T-helper 22 cell (primary cell): ENCODE data around the gene DPP6.
"Not testable (repeated sequence)": the region's sequence is repeated elsewhere in the genome, so short reads cannot be mapped to it uniquely, and the experiment has no call there.

ENCODE experiments used
- DNase-seq: peaks from one replicate; pipeline ENCODE4 v3.0.0-alpha.2; 2020; ENCODE audit warnings: low read depth

Gene DPP6

DNA sequence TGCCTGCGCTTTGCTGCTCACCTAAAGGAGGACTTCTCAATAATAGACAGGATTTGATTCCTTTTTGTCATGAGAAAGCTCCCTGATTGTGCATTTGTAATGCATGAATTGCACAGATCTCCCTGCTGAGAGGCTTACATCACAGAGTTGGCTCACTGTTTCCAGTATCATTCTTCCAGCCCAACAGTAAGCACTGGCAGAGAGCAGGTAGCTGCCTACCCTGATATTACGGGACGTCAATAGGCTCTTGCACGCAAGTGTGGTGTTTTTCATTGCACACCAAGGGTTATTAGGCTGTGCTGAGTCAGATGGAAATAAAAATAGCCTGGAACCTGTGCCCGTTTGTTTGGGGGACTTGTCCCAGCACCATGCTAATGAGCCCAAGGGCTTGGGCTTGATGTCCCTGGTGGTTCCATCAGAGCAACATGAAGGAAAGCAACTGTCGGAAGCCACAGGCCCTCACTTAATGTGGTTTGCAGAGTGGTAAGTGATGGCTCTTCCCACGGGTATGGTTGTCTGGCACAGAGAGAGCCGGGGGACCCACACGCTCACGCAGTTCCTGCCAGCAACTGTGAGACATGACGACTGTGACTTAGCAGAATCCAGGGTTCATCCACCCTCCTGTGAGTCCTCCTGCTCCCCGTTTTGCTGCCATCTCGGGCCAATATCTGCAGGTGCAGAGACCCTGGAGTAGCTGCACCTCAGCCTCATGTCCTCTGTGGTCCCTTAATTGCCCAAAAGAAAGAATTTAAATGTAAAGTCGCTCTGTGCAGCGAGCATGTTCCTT is 20.4 kb downstream of the DPP6 start:
- DNase-seq, result not testable (repeated sequence)

DNA sequence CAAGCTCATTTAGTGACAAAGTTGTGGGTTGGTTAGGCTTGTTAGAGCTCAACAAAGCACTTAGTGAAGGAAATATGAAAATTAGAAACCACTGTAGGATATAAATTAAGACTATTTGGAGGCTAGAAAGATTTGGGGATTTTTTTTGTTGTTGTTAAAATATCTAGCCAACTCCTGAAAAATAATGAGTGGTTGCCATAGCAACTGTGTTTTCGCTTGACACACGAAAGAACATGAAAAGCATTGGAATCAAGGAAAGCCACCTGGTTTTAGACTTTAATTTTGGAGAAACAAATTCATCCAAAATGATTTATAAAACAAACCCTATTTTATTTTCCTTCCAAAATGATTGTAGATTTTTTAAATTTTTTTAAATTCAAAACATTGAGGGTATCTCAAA is 26.3 kb downstream of the DPP6 start:
- DNase-seq, result not testable (repeated sequence)

DNA sequence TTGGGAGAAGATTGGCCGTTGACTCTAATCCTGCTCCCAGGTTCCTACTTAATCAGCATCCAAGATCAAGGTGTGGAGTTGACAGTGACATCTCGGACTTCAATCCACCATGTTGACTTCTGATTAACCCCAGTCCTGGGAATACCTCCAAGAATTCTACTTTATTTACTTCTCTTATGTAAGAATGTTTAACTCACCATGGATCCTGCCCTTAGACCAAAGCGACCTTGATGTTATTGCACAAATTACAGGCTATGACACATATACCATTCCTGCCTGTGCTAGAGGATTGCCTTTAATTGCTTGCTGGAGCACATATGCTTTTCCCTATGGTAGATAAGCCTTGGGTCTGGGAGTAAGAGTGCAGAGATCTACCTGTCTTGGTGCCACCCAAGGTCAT is 28.1 kb downstream of the DPP6 start:
- not testable (repeated sequence) for DNase-seq

DNA sequence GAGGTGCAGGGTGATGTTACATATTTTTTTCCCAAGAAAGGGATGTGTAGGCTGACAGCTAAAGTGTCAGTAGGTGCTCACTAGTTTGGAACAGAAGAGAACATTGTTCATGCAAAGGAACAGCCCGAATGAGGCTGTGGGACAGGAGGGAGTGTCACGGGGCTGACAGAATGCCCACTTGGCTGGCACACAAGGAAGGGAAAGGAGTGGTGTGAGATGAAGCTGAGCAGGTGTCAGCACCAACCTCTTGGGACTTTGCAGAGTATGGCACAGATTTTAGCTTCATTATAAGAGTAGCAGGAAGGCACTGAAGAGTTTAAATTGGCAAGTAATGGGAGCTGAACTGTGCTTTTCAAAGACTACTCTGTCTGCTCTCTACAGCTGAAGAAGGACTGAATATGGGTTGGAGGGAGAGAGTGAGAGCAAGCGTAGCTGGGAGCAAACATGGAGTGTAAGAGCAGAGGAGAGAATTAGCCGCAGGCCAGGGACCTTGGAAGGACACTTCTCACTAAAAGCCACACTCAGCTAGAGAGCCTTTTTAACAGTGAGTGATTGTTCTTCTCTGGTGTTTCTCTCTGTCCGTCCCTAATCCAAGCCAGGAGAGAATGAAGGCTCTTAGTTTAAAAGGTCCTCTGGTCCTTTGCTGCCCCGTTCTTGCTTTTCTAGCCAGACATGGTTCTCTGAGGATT is 35.0 kb downstream of the DPP6 start:
- not testable (repeated sequence) for DNase-seq

DNA sequence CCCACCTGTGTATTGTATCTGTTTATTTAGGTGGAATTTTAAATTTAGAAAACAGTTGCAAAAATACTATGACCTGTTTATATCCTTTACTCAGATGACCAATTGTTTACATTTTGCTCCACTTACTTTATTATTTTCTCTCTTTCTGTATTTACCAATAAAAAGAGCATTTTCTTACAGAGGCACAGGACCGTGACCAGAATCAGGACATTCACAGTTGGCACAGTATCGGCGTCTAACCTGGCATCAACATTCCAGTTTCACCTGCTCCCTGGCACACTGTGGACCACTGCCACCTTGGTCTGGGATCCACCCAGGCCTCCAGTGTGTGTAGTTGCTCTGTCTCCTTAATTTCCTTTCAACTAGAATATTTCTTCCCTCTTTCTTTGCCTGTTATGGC is 39.9 kb downstream of the DPP6 start:
- DNase-seq, result not testable (repeated sequence)

DNA sequence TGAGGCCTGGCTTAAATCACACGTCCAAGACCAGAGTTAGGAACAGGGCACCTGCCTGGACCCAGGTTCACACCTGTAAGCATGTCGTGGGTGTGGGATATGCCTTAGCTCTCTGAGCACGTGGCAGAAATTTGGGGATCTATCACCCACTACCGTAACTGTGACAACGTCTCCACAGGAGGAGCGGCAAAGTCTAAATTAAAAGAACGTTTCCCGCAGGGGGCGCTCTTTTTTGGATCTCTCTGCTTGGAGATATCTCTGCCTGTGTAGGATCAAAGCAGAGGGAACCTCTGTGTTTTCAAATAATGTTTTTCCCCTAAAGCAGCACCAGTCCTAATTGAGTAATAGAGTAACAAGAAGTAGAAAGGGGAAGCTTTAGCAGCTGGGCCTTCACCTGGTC is 43.0 kb downstream of the DPP6 start:
- DNase-seq, result not testable (repeated sequence)

DNA sequence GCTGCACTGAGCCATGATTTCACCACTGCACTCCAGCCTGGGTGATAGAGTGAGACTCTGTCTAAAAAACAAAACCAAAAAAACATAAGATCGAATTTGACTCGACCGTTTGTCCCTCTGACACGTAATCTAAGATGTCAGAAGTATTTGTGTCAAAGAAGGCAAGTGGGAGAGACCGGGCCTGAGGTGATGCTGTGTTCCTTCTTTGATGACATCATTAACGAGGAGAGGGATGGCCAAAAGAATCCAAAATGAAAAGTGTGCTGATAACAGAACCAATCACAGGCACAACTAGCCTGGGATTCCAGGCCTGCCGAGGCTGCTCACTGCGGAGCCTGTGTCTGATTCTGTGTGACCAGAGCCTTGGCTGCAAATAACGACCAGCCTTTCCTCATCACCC is 52.9 kb downstream of the DPP6 start:
- not testable (repeated sequence) for DNase-seq

DNA sequence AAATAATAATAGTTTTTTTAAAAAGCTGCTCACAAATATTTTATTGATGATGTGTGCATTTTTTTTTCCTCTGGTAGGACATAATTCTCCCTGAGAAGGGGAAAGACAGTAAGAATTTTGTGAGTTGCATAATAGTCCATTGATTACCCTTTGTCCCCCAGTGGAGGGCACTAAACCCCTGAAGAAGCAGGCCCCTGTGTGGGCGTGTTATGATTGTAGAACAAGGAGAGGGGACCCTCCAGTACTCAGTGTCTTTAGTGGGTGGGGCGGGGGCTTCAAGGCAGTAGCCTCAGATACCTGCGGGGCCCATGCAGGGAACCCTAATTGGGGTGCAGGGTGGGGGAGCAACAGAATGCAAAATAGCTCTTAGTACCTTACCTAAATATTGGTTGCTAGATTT is 57.4 kb downstream of the DPP6 start:
- not testable (repeated sequence) for DNase-seq

DNA sequence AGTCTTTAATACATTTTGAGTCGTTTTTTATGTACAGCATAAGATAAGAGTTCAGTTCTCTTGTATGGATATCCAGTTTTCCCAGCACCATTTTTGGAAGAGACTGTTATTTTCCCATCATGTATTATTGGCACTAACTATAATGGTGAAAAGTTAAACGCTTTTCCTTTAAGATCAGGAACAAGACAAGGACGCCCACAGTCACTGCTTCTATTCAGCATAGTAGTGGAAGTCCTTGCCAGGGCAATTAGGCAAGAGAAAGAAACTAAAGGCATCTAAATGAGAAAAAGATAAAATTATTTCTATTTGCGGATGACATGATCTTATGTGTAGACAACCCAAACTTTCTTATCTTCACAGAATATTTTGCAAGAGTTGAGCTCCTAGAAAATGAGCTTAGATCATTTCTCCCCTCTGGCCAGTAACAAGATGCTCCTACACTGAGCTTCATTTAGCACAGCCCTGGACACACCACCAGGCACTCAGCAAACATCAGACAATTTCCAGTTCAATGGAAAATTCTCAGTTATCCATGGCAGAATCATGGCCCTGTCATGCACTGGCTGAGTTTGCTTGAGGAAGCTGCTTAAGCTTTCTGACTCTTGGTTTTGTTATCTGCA is 61.6 kb downstream of the DPP6 start:
- DNase-seq, result not testable (repeated sequence)

DNA sequence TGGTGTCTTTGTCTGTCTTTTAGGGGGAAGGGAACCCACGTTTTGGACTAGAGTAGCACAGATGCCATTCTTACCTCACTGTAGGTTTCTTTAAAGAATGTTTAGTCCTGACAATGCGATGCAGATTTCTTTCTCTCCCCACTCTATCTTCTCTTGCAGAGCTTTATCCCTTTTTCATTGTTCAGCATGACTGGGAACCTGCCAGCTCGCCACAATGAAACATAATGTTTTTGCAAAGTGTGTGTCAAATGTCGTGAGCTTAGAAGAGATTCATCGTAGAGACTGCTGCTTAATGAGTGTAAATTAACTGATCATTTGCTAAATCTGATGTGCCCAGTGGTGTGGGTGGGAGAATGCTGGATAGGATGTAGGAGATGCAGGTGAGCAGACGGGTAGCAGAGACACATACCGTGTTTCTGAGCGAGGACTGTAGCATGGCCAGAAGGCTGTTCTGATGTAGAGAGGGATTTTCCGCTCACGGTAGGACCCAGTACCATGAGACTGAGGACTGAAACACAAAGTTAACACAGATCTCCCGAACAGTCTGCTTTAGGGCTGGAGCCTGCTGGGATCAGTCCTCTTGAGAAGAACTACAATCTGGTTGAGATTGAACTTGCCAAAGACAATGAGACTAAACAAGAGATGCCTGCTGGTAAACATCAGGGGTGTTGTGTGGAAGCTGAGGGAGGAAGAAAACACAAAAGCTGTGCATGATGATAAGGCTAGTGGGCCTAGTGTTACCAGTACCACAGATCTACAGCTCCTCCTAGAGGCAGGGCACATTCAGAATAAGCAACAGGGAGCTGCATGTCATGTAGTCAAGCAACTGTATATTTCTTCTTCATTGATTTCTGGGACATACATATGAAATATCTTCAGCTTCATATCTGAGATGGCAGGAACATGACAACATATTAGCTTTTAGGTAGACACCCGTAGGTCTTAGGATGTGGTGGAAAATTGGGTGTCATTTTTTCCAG is 65.5 kb downstream of the DPP6 start:
- not testable (repeated sequence) for DNase-seq

DNA sequence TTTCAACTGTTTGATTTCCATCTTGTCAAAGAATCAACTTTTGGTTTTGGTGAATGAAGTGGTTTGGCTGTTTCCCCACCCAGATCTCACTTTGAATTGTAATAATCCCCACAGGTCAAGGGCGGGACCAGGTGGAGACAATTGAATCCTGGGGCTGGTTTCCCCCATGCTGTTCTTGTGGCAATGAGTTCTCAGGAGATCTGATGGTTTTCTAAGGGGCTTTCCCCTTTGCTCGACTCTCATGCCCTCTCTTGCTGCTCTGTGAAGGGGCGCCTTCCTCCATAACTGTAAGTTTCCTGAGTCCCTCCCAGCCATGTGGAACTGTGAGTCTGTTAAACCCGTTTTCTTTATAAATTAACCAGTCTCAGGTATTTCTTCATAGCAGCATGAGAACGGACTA is 68.6 kb downstream of the DPP6 start:
- not testable (repeated sequence) for DNase-seq

DNA sequence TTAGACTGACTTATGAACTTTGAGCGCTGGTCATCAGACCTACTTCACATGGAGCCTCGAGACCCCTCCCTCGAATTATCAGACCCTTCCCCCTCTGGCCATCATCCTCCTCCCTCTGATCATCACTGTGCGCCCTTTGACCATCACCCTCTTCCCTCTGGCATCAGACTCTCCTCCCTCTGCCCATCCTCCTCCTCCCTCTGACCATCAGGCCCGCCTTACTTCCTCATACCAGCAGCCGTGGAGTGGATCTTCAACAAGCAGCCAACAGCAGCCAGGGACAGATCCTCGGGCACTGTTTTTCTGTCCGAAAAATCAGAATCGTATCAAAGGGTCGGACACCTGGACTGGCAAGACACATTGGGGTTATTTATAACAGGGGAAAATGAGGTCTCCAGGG is 70.5 kb downstream of the DPP6 start:
- DNase-seq, result not testable (repeated sequence)

DNA sequence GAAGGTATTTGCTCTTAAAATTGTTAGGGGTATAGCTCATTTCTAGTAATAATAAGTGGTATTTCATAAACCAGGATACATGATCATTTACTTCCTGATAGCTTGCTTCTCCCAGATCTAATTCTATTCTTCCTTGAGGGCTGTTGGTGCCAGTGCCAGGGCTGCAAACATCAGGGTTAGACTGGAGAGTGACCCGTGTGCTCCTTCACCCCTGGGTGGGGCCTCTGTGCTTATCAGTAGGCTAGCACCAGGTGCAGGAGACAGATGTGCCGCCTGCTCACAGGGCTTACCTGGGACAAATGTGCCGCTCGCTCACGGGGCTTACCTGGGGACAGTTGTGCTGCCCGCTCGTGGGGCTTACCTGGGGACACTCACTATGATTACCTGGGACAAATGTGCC is 71.2 kb downstream of the DPP6 start:
- DNase-seq, result not testable (repeated sequence)

DNA sequence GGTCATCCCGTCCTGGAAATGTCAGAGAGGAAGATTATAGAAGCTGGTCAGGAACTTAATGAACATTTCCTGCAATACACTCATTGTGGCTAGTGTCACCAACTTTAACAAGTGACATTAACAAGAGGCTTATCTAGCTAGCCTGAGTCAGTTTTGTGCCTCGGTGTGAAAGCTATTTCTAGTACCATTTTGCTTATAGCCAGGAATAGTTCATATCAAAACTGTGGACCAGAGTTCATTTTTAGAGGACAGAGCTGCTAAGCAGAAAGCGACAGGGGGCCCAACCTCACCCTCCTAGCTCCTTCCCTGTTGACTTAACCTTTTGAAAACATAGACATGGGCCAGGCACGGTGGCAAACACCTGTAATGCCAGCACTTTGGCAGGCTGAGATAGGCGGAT is 76.9 kb downstream of the DPP6 start:
- DNase-seq, result not testable (repeated sequence)

DNA sequence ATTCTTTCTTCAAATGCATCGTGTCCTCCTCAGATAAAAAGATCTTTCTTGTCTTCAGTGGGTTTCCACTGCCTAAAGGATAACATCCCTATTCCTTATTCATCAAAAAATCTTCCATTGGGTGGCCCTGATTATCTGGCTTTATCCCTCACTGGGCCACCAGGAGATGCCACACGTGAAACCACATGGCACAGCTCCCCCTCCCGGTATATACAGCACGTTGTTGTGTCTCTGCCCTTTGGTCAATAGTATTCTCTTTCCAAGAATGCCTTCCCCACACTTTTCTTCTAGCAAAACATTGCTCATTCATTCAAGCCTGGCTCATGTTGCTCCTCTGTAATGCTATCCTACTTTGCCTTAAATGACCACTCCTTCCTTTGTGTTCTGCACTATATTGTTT is 80.4 kb downstream of the DPP6 start:
- DNase-seq, result not testable (repeated sequence)

DNA sequence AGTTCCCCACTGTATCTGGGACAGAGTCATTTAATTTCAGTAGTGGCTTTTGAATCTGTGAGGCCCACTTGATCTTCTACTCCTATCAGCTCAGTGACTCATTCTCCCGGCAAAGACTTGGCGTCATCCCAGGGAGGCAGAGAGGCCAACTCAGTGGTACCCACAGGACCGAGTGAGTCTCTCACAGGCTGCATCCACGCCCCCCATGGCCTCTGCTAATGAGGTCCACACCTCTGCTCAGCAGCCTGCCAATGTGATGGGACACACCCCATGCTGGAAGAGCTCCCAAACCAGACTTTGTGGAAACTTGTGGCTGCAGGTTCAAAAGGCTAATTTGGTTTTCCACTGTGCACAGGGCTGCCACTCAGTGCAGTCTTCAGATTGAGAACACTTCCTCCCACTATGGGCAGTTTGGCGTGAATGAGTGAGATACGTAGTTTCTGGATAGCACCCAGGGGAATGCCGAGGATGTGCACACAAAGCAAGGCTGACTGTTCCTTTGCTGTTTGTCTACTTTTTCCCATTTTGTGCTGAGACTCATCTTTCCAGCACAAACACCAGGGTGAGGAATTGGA is 81.6 kb downstream of the DPP6 start:
- DNase-seq, result not testable (repeated sequence)

DNA sequence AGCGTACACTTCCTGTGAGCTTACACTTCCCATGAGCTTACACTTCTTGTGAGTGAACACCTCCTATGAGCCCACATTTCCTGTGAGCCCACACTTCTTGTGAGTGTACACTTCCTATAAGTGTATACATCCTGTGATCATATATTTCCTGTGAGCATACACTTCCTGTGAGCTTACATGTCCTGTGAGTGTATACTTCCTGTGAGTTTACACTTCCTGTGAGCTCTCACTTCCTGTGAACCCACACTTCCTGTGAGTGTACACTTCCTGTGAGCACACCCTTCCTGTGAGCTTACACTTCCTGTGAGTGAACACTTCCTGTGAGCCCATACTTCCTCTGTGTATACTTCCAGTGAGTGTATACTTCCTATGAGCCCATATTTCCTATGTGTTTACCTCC is 82.5 kb downstream of the DPP6 start:
- DNase-seq, result not testable (repeated sequence)

DNA sequence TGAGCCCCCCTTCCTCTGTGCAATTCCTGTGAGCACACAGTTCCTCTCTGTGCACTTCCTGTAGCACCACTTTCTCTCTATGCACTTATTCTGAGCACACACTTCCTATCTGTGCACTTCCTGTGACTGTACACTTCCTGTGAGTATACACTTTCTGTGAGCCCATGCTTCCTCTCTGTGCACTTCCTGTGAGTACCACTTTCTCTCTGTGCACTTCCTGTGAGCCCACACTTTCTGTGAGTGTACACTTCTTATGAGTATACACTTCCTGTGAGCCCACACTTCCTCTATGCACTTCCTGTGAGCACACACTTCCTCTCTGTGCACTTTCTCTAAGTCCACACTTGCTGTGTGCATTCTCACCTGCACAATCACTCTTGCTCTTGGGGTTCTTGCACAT is 83.4 kb downstream of the DPP6 start:
- not testable (repeated sequence) for DNase-seq

DNA sequence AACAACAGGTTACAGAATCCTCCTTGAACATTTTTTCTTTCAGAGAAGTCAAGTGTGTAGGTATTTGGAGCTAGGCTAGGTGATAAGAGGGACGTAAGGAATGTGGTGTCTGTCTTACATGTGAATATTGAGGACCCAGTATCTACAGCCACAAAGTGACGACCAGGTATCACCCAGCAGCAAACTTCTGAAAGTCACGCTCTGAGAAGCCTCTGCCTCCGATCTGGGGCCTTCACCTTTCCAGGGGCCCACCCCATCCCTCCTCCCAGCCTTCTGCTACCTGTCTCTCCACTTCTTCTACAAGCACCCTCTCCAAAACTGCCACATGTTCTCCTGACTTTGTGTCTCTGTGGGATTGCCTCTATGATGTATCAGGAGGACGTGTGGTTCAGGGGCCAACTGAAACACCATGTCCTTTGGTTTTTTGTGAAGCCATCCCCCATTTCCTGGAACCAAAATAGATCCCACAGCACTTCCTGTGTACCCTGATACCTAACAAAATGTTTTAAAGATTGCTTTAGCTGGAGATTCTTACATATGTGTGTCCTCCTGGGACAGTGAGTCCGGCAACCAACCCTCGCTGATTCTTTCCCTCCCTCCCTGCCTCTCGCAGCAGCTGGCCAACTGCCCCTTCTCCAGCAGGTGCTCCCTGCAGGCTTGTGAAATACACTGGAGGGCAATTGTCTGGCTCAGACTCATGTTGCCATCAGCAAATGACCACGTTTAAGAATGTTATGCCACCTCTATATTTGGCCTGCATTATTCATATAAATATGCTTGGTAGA is 93.9 kb downstream of the DPP6 start:
- DNase-seq, result not testable (repeated sequence)

DNA sequence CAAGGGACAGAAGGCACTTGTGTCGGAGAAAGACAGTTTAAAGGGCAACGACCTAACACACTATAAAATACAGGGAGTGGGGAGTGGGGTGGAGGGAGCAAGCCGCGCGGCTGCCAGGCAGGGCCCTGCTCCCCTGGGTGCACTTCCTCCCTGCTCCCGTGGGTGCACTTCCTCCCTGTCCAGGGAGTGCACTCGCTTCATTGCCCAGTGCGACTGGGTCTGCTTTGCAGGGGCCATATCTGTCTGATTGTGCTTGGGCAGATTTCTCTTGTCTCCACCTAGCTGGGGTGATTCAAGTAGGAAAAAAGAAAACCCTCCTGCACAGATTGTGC is 94.5 kb downstream of the DPP6 start:
- DNase-seq, result not testable (repeated sequence)
